Osteoblast (primary cell): ENCODE measurements around the gene DPYSL5. TPM values are rescaled to one million over a fixed set of nuclear protein-coding genes. Genes with fewer than 3 reads are reported as not detected.

ENCODE experiments used
- DNase-seq: peaks from one replicate; pipeline ENCODE4 v3.0.0; 2011; ENCODE audit warnings: low spot score, mixed read lengths; ENCODE audit not compliant: insufficient read length; ENCODE audit errors: missing footprints
- H2AFZ ChIP-seq: 2 replicates; pipeline ENCODE4 v1.6.0; 2011; ENCODE audit warnings: mild to moderate bottlenecking, low read length
- H3K27ac ChIP-seq: 2 replicates; pipeline ENCODE4 v1.5.1; 2011; ENCODE audit warnings: mild to moderate bottlenecking, low read depth, low read length, moderate library complexity
- H3K27me3 ChIP-seq: 2 replicates; pipeline ENCODE4 v1.6.0; 2012; ENCODE audit warnings: mild to moderate bottlenecking, control low read depth, inconsistent platforms, low read length, moderate library complexity; ENCODE audit not compliant: insufficient read depth
- H3K36me3 ChIP-seq: 2 replicates; pipeline ENCODE4 v1.5.1; 2011; ENCODE audit warnings: mild to moderate bottlenecking, low read length, control low read depth, moderate library complexity; ENCODE audit not compliant: insufficient read depth
- H3K4me1 ChIP-seq: 2 replicates; pipeline ENCODE4 v1.5.1; 2011; ENCODE audit warnings: mild to moderate bottlenecking, low read length, control low read depth, moderate library complexity; ENCODE audit not compliant: insufficient read depth
- H3K4me2 ChIP-seq: 2 replicates; pipeline ENCODE4 v1.6.0; 2011; ENCODE audit warnings: mild to moderate bottlenecking, low read length; ENCODE audit not compliant: insufficient read depth
- H3K4me3 ChIP-seq: fragments of 200-600 bp; sonication (generic); 3 replicates; pipeline ENCODE4 v1.5.1; 2012; ENCODE audit warnings: mild to moderate bottlenecking, low read length, inconsistent platforms; ENCODE audit not compliant: insufficient read depth
- H3K79me2 ChIP-seq: 2 replicates; pipeline ENCODE4 v1.6.0; 2012; ENCODE audit warnings: mild to moderate bottlenecking, low read length, control low read depth, inconsistent platforms; ENCODE audit not compliant: insufficient read depth
- H3K9me3 ChIP-seq: 2 replicates; pipeline ENCODE4 v1.5.1; 2011; ENCODE audit warnings: low read depth, low read length, control low read depth
- H4K20me1 ChIP-seq: 2 replicates; pipeline ENCODE4 v1.6.0; 2012; ENCODE audit warnings: mild to moderate bottlenecking, low read length, control low read depth; ENCODE audit not compliant: insufficient read depth
- total RNA-seq: library from RNA; depleted of rRNA; stranded (reverse); fragments of >200 nt; gene quantifications from 2 replicates; pipeline ENCODE4 v1.2.3, GENCODE V29; 2012
- TF ChIP-seq, protein P1 (sequence below): IDR thresholded peaks from 2 replicates; pipeline ENCODE4 v1.5.1; 2011; ENCODE audit warnings: mild to moderate bottlenecking, low read depth, low read length, moderate library complexity; ENCODE audit errors: extremely low read depth

The DPYSL5 gene
- total RNA-seq, 1 donor, result not detected

DNA sequence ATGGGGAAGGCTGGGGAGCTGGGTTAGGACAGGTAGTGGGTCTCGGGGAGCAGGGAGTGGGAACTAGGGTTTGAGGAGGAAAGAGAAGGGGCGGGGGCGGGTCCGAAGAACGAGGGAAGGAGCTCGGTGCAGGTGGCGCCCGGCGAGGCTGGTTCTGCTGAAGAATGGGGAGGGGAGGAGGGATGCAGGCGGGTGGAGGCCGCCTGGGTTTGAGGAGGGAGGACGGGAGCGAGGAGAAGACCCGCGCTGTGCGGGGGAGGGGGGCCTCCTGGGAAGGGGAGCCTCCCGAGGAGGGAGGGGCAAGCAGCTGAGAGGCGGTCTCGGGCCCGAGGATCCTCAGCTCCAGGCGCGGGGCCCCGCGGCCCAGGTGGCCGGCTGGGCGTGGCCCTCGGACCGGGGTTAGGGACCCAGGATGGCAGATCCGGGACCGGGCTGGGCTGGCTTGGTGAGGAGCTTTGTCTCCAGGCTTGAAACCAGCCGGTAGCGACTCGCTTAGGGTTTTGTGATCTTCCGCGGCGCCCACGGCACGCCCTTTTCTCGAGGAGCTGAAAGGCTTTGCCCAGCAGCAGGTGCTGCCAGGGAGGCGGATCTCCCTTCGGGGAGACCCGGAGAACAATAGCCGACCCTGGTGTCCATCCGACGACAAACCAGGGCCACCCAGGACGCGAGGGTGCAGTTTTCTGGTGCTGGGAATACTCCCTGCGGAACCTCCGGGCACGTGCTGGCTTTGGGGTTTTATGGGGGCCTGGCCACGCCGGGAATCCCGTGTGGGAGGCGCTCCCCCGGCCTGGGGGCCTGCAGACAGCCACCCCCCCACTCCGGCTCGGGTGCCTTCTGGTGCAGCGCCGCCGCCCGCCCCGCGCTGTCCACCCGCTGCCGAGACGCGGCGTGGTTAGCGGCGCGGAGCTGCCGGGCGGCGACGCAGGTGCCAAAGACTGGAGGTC is 1.4 kb downstream of the DPYSL5 start:
- no peak overlapping the region for H3K27ac ChIP-seq
- H3K79me2 ChIP-seq, result no peaks in the 10 kb centered on the region
- H2AFZ ChIP-seq, result no peak overlapping the region
- TF ChIP-seq, protein P1, sequence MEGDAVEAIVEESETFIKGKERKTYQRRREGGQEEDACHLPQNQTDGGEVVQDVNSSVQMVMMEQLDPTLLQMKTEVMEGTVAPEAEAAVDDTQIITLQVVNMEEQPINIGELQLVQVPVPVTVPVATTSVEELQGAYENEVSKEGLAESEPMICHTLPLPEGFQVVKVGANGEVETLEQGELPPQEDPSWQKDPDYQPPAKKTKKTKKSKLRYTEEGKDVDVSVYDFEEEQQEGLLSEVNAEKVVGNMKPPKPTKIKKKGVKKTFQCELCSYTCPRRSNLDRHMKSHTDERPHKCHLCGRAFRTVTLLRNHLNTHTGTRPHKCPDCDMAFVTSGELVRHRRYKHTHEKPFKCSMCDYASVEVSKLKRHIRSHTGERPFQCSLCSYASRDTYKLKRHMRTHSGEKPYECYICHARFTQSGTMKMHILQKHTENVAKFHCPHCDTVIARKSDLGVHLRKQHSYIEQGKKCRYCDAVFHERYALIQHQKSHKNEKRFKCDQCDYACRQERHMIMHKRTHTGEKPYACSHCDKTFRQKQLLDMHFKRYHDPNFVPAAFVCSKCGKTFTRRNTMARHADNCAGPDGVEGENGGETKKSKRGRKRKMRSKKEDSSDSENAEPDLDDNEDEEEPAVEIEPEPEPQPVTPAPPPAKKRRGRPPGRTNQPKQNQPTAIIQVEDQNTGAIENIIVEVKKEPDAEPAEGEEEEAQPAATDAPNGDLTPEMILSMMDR, result no peak
- H3K4me1 ChIP-seq, result no peaks in the 10 kb centered on the region
- no peaks in the 10 kb centered on the region for H3K36me3 ChIP-seq
- H4K20me1 ChIP-seq, result peaks cover 2% of the 10 kb centered on the region
- DNase-seq, result peak; percentile 56
- peaks cover 88% of the 10 kb centered on the region for H3K27me3 ChIP-seq
- no peak overlapping the region for H3K4me2 ChIP-seq
- H3K4me3 ChIP-seq, result no peak overlapping the region
- H3K9me3 ChIP-seq, result no peaks in the 10 kb centered on the region

DNA sequence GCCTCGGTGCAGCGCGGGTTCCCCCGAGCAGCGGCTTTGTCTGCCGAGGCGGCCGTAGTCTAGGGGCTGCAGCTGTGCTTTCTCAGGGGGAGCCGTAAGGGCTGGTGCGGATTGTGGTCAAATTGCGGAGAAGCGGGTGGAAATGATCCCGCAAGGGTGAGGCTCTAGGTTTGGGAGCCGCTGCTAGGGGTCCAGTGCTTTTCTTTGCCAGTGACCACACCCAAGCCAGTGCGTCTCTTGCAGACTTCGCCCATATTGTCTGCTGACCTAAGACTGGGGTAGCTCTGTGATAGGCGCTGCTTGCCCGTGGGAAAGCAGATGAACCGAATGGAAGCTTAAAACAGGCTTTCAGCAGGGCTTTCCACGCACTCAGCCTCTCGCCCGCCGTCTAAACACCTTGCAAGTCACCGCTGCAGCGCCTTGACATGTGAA is 2.1 kb downstream of the DPYSL5 start:
- DNase-seq, result peak; percentile 71
- Histone ChIP-seq H3K36me3 (no peaks in the 10 kb centered on the region), H3K9me3 (no peaks in the 10 kb centered on the region), H3K4me3 (no peak overlapping the region), H2AFZ (no peak overlapping the region), H3K4me2 (no peak overlapping the region), H3K27ac (no peak overlapping the region), H4K20me1 (peaks cover 2% of the 10 kb centered on the region), H3K4me1 (no peaks in the 10 kb centered on the region), H3K27me3 (peaks cover 90% of the 10 kb centered on the region), H3K79me2 (no peaks in the 10 kb centered on the region)
- TF ChIP-seq, protein P1, result no peak

DNA sequence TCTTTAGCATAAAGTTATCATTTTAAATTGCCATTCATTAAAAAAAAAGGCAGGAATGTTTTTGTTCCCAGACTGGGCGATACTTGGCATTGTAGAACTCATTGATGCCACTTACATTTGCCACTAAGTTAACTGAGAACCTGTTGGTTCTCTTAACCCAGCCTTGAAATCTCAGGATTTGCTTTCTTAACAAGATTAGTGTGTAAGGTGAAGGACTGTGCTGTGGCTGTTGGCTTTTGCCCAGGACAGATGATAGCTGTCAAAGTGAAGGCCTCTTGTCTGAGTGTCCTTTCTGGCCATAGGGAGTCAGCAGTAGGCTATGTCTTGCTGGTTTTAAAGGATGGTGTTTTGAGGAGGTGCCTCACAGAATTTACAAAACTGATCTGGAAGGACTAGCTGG is 2.6 kb downstream of the DPYSL5 start:
- H3K4me1 ChIP-seq, result no peaks in the 10 kb centered on the region
- peaks cover 2% of the 10 kb centered on the region for H4K20me1 ChIP-seq
- peaks cover 87% of the 10 kb centered on the region for H3K27me3 ChIP-seq
- H3K36me3 ChIP-seq, result no peaks in the 10 kb centered on the region
- no peak overlapping the region for H3K27ac ChIP-seq
- DNase-seq, result peak; percentile 48
- no peaks in the 10 kb centered on the region for H3K79me2 ChIP-seq
- no peak overlapping the region for H3K4me2 ChIP-seq
- no peaks in the 10 kb centered on the region for H3K9me3 ChIP-seq
- no peak overlapping the region for H2AFZ ChIP-seq
- TF ChIP-seq, protein P1, result no peak
- no peak overlapping the region for H3K4me3 ChIP-seq
